ENCODE results near the gene PKD1.
A peak's percentile ranks its signal among the peaks of the same experiment; 100 is the strongest.

Gene PKD1

GRCh38 chr16:2074071-2074470, 61.6 kb downstream of the PKD1 start:
- no peak for DNase-seq (ENCODE audit: low spot score)

- DNase-seq (ENCODE audit: low spot score) = no peak
These were observed 62.8 kb downstream of the PKD1 start for GRCh38 chr16:2072926-2073325.

GRCh38 chr16:2071454-2072202, 64.1 kb downstream of the PKD1 start:
- no peak for DNase-seq (ENCODE audit: low spot score)

GRCh38 chr16:2070576-2071453, 64.9 kb downstream of the PKD1 start:
- DNase-seq (ENCODE audit: low spot score) = no peak

GRCh38 chr16:2066139-2066538, 69.6 kb downstream of the PKD1 start:
- no peak for DNase-seq (ENCODE audit: low spot score)

GRCh38 chr16:2064368-2064945, 71.2 kb downstream of the PKD1 start:
- DNase-seq (ENCODE audit: low spot score) = no peak

- no peak for DNase-seq (ENCODE audit: low spot score)
These were observed 71.8 kb downstream of the PKD1 start for GRCh38 chr16:2063861-2064260.

GRCh38 chr16:2062801-2063200, 72.9 kb downstream of the PKD1 start:
- DNase-seq (ENCODE audit: low spot score) = no peak

GRCh38 chr16:2061526-2061925, 74.2 kb downstream of the PKD1 start:
- no peak for DNase-seq (ENCODE audit: low spot score)

GRCh38 chr16:2061023-2061422, 74.7 kb downstream of the PKD1 start:
- DNase-seq (ENCODE audit: low spot score) = no peak

GRCh38 chr16:2060346-2060745, 75.4 kb downstream of the PKD1 start:
- no peak for DNase-seq (ENCODE audit: low spot score)

GRCh38 chr16:2058872-2059271, 76.8 kb downstream of the PKD1 start:
- DNase-seq (ENCODE audit: low spot score) = no peak

- no peak for DNase-seq (ENCODE audit: low spot score)
These were observed 77.3 kb downstream of the PKD1 start for GRCh38 chr16:2058420-2058819.

- DNase-seq (ENCODE audit: low spot score) = no peak
These were observed 78.3 kb downstream of the PKD1 start for GRCh38 chr16:2057438-2057837.

- no peak for DNase-seq (ENCODE audit: low spot score)
These were observed 78.9 kb downstream of the PKD1 start for GRCh38 chr16:2056681-2057407.

- peak; percentile 35 for DNase-seq (ENCODE audit: low spot score)
These were observed 79.6 kb downstream of the PKD1 start for GRCh38 chr16:2056077-2056476.

GRCh38 chr16:2054543-2055245, 81.0 kb downstream of the PKD1 start:
- DNase-seq (ENCODE audit: low spot score) = no peak

- DNase-seq (ENCODE audit: low spot score) = no peak
These were observed 81.8 kb downstream of the PKD1 start for GRCh38 chr16:2053897-2054296.

- no peak for DNase-seq (ENCODE audit: low spot score)
These were observed 82.5 kb downstream of the PKD1 start for GRCh38 chr16:2053211-2053610.

GRCh38 chr16:2048116-2048543, 87.6 kb downstream of the PKD1 start:
- peak; percentile 29 for DNase-seq (ENCODE audit: low spot score)

GRCh38 chr16:2047330-2048115, 88.2 kb downstream of the PKD1 start, which contains the start of the genes NTHL1 and TSC2:
Gene NTHL1, minus strand, starts transcription at chr16:2047834. Its CDS starts 11 bp downstream, at chr16:2047823.
Gene TSC2, plus strand, starts transcription at chr16:2047985. Its CDS starts 631 bp downstream, at chr16:2048616.
- peak; percentile 97 for DNase-seq (ENCODE audit: low spot score)

All from AG20443 (cell line).